ENCODE measurements around the gene PRKCZ. TPM values are rescaled to one million over a fixed set of nuclear protein-coding genes. Genes with fewer than 3 reads are reported as not detected.
A peak's percentile ranks its signal among the peaks of the same experiment; 100 is the strongest.

The PRKCZ gene
- total RNA-seq, 1 donor from 2014 or later = 22.1 TPM

DNA sequence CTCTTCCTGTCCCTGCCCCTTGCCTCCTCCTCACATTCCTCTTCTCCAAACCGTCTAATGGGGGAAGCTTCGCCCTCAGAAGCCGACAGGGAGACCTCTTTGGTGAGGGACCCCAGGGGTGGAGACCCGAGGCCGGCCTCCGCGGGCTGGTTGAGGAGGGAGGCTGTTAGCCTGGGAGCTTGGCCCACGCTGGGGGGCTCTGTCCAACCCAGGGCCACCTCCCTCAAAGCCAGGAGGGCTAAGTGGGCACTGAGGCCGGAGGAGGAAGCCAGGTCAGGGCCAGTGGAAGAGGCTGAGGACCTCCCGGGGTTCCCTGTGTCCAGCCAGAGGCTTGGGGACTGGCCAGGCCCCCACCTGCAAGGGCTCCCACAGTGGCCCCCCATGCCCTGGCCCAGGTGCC lies 25.8 kb upstream of the PRKCZ start:
- ATAC-seq (no peak), DNase-seq (ENCODE audit: low spot score) (no peak)

- no peak for DNase-seq (ENCODE audit: low spot score)
- no peak for ATAC-seq
Observed at GRCh38 chr1:2024887-2025286, 25.3 kb upstream of the PRKCZ start.

DNA sequence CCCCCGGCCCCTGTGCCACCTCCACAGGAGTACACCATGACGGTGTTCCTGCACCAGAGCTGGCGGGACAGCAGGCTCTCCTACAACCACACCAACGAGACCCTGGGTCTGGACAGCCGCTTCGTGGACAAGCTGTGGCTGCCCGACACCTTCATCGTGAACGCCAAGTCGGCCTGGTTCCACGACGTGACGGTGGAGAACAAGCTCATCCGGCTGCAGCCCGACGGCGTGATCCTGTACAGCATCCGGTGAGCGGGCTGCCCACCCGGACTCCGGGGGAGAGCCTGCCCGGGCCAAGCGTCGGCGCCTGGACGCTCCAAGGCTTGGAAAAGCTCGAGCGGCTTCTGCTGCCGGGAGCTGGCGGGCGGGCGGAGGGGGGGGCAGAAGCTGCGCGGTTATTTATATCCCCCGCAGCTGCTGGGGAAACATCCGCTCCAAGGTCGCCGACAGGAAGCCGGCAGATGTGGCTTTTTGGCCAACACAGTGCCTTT lies 24.7 kb upstream of the PRKCZ start:
- no peak for DNase-seq (ENCODE audit: low spot score)
- peak; percentile 52 for ATAC-seq

- DNase-seq (ENCODE audit: low spot score) = no peak
- ATAC-seq = no peak
Observed at GRCh38 chr1:2027961-2028583, 22.1 kb upstream of the PRKCZ start.

DNA sequence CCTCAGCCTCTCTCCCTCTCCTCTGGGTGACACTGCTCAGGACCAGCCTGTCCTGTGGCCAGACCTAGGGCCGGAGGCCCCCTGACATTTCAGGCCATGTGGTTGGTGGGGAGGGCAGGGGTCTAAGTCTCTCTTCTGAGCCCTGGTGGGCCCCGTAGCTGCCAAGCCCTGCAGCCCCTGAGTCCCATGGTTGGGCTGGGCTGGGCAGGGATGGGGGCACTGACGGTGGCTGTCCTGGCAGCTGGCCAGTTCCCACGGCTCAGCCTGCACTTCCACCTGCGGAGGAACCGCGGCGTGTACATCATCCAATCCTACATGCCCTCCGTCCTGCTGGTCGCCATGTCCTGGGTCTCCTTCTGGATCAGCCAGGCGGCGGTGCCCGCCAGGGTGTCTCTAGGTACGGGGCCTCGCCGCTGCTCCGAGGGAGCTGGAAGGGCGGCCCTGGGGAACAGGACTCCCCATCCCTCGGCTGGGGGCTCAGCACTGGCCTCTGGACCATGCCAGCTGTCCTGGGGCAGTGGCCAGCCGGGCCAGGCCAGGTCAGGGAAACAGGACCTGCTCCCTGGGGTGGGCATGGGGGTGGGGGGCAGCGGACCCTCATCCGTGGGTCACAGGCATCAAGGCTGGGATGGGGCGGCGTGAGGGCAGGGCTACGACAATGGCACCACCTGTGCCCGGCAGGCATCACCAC lies 21.2 kb upstream of the PRKCZ start:
- DNase-seq (ENCODE audit: low spot score) = no peak
- no peak for ATAC-seq

DNA sequence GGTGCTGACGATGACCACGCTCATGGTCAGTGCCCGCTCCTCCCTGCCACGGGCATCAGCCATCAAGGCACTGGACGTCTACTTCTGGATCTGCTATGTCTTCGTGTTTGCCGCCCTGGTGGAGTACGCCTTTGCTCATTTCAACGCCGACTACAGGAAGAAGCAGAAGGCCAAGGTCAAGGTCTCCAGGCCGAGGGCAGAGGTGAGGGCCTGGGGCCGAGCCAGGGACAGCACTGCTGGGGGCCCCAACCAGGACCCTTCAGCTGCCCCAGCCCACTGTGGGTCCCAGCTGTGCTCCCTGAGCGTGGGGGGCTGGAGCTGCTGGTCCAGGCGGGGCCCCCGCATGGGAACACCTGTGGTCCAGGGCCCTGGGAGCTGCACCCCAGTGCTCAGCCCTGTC lies 20.6 kb upstream of the PRKCZ start:
- DNase-seq (ENCODE audit: low spot score) = no peak
- no peak for ATAC-seq

- DNase-seq (ENCODE audit: low spot score) (no peak), ATAC-seq (no peak)
Observed at GRCh38 chr1:2030076-2030871, 19.9 kb upstream of the PRKCZ start.

DNA sequence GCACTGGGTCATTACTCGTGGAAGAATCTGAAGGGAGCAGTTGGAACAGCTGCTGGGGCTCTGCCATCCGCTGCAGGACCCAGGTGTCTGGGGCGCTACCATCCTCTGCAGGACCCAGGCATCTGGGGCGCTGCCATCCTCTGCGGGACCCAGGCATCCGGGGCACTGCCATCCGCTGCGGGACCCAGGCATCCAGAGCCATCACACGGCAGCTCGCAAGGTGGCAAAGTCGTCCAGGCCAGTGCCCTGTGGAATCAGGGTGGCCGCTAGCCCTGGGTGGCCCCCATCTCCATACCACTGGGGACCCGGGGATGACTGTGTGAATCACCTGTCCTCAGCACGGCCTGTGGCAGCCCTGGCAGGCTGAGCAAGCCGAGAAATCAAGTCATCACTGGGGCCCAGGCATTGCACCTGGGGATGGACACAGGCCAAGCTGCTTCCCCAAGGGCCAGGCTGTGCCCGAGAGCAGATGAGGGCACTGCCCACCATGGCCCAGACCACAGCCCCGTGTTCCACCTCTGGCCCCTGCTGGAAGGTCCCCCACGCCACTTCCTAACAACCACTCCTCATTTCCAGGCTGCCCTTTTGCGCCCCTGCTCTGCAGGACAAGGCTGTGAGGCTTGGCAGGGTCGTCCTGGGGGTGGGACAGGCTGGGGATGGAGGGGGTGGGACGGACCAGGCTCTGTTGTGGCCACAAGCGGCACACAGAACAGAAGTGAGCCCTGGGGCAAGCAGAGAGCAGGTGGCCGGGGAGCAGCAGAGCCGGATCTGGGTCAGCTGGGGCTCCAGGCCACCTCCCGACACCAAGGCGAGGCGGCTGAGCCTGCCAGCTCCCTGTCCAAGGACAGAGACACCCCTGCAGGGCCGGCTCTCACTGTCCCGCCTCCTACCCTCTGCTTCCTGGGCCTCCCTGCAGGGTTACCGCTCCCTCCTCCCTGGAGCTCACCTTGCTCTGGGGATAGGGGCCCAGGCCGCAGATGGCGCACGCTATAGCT lies 18.4 kb upstream of the PRKCZ start:
- peak; percentile 36 for ATAC-seq
- no peak for DNase-seq (ENCODE audit: low spot score)

GRCh38 chr1:2032737-2033136 lies 17.5 kb upstream of the PRKCZ start:
- no peak for ATAC-seq
- DNase-seq (ENCODE audit: low spot score) = no peak

- ATAC-seq = no peak
Observed at GRCh38 chr1:2033165-2033564, 17.0 kb upstream of the PRKCZ start.

DNA sequence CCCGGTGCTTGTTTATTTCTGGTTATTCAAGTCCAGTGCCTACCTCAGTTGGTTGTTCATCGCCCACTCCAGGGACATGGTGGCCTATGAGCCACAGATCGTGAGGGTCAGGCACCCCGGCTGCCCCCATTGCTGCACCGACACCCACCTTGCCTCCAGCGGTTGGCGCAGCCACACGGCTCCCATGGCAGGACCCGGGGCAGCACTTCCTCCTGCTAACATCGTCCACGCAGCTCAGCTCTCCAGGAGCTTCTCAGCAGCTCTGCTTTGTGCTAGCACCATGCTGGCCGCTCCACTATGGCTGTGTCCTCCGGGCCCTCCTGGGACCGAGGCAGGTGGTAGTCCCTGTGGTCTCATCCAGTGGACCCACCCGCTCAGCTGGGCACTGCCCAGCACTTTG lies 13.9 kb upstream of the PRKCZ start:
- no peak for DNase-seq (ENCODE audit: low spot score)
- ATAC-seq = no peak

More at GRCh38 chr1:2033165-2033564, 17.0 kb upstream of the PRKCZ start:
- DNase-seq (ENCODE audit: low spot score) = no peak

DNA sequence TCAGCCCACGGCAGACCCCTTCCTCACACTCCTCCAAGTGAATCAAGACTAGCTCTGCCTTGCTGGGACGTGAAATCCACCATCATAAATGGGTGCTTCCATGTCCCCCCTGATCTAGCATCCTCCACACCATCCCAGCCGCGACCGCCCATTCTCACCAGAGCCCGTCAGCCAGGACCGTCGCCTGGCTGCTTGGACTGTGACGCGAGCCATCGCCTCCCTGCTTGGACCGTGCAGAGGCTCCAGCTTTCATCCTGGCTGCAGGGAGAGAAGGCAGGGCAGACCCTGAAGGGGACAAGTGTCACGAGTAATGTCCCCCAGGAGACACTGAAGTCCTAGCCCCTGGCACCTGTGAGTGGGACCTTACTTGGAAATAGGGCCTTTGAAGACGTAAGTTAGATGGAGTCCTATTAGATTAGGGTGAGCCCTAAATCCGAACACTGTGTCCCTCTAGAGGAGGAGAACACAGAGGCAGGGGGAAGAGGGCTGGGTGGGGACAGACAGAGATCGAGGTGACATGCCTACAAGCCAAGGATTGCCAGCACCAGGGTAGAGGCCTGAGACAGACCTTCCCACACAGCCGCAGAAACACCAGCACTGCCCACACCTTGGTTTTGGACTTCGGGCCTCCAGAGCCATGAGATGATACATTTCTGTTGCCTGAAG lies 12.8 kb upstream of the PRKCZ start:
- peak; percentile 14 for ATAC-seq
- no peak for DNase-seq (ENCODE audit: low spot score)

DNA sequence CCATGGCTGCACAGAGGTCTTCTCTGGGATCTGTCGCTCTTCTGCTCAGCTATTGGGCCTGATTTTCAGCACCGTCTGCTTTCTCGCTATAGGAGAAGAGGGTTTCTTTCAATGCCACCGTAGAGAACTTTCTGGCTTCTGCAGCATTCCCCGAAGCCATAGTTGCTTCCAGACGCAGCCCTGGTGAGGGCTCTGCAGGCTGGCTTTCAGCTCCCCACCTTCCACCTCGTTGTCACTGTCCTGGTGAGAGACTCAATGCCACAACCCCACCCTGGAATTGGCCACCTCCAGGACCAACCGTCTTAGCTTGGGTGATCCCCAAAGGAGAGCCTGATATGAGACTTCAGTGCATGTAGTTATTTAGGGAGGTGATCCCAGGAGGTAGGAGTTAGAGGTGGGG lies 12.0 kb upstream of the PRKCZ start:
- no peak for ATAC-seq

DNA sequence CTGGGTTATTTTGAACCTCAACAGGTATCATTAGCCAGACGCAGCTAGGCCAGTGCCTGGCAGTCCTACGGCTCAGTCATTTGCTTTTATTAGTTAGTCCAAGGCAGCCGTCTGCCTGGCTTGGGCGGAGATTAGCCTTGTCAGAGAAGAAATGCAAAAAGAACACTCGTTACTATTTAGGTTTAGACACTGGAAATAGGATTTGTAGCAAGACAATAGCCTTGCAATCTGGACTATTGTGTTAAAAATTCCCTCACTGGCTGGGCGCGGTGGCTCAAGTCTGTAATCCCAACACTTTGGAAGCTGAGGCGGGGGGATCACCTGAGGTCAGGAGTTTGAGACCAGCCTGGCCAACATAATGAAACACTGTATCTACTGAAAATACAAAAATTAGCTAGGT lies 11.0 kb upstream of the PRKCZ start:
- ATAC-seq = no peak
- DNase-seq (ENCODE audit: low spot score) = no peak

More for the DNA sequence above, 12.0 kb upstream of the PRKCZ start:
- DNase-seq (ENCODE audit: low spot score) = no peak

DNA sequence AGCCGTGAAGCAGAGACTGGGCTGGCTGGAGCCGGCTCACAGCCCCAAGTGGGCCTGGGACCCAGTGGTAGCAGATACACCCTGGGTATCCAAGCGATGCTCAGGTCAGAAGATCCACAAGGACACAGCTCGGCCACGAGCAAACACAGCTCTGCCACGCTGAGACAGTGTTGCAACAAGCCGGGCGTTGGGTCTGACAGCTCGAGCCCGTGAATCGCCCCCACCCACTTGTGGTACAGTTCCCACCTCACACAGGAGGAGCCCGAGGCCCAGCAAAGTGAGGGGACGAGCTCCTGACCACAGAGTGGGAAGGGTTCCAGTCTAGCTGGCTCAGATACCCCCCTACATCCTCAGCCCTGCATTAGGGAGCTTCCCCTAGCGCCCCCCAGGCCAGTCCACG lies 8.9 kb upstream of the PRKCZ start:
- no peak for ATAC-seq

GRCh38 chr1:2041887-2042286 lies 8.3 kb upstream of the PRKCZ start:
- DNase-seq (ENCODE audit: low spot score) (no peak), ATAC-seq (no peak)

More for the DNA sequence above, 8.9 kb upstream of the PRKCZ start:
- no peak for DNase-seq (ENCODE audit: low spot score)

DNA sequence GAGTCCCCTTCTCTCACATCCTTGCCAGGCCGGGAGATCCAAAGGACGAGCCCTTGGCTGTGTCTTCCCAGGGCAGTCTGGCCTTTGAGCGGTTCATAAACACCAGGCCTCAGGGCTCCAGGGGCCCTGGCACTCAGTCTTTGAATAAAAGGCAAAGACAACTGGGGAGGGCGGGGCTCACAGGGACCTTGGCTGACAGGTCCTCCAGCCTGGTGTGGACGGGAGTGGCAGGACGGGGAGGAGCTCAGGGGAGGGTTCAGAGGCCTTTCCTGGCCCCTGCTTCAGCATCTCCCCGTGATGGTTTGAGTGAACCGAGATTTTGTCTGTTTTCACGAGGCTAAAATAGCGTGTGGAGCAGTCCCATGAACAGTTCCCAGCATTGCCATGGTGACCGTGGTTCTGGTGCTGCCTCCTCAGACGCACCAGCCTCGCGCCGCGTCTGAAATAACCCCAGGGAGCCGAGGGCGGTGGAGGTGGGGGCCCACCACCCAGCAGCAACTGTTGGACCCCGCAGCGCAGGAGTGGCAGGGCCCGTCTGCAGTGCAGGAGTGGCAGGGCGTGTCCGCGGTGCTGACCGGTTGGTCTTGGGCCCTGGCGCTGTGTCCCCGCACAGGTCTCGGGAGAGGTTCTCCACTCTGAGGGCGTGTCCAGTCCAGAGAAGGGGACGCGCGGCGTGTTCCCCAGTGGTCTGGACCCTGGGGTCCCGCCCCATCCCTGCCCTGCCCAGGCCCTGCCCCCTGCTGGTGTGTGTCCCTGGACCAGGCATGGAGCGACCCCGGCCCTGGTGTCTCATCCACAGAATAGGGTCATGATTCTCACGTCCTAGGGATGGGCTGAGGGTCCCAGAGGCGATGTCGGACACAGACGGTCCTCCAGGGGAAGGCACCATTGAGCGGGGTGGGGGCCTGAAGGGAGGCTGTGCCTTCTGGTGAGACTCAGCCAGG lies 7.1 kb upstream of the PRKCZ start:
- ATAC-seq = no peak
- no peak for DNase-seq (ENCODE audit: low spot score)

- no peak for DNase-seq (ENCODE audit: low spot score)
Observed at GRCh38 chr1:2043886-2044285, 6.3 kb upstream of the PRKCZ start.

More at GRCh38 chr1:2043886-2044285, 6.3 kb upstream of the PRKCZ start:
- ATAC-seq = no peak
